NCI-H526 treated with DMSO at 0.1 percent for 48 hours (cell line): ENCODE measurements around the gene USP20.

Experiments
- DNase-seq: peaks from one replicate; lab custom pipeline; 2025; lab: John Stamatoyannopoulos, UW

USP20 gene

DNA sequence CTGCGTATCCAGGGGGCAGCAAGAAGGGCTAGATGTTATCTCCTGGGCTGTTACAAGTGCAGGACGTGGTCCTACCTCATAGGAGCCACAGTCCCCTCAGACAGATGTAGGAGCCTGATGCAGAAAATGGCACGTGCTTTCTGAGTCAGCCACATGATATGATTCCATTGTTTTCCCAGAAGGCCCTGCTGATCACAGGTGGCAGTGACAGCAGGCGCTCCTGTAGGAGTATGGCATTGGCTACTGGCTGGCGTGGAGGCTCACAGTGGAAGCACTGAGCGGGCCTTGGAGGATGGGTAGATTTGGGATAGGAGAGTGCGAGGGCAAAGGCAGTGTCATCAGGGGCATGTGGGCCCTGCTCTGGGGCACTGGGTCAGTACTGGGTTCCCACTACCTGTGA, 21.9 kb downstream of the USP20 start:
- DNase-seq, result no peak

- no peak for DNase-seq
Measured at GRCh38 chr9:129858167-129858962, 23.1 kb downstream of the USP20 start.

DNA sequence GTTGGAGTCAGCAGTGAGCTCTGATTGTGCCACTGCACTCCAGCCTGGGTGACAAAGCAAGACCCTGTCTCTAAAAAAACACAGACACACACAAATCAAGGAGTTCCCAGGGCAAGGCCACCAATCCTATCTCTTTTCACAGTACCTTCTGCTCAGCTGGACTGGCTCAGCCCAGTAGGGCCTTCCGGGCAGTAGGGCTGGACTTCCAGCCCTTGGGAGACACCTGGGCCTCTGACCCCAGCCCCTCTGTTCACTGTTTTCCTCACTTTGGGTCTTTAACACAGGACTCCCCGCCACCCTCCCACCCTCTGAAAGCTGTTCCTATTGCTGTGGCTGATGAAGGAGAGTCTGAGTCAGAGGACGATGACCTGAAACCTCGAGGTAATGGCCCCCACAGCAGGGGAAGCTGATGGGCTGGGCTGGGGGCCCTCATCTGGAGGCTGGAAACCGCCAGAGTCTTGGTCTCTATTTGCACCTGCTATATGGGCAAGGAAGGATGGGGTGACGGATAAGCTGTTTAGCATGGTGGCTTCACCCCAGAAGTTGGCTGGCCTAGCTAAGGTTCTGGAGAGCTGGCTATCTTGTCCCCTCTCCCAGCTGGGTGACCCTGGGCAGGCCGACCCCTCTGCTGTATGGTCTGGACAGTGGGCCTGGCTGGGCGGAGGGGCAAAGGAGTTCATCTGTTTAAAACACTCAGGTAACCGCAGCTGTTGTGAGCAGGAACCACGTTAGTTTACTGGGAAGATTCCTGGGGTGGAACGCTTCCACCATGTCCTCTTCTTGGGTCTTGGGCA, 25.6 kb downstream of the USP20 start:
- DNase-seq, result no peak

- no peak for DNase-seq
Measured at GRCh38 chr9:129861447-129861827, 26.2 kb downstream of the USP20 start.

DNA sequence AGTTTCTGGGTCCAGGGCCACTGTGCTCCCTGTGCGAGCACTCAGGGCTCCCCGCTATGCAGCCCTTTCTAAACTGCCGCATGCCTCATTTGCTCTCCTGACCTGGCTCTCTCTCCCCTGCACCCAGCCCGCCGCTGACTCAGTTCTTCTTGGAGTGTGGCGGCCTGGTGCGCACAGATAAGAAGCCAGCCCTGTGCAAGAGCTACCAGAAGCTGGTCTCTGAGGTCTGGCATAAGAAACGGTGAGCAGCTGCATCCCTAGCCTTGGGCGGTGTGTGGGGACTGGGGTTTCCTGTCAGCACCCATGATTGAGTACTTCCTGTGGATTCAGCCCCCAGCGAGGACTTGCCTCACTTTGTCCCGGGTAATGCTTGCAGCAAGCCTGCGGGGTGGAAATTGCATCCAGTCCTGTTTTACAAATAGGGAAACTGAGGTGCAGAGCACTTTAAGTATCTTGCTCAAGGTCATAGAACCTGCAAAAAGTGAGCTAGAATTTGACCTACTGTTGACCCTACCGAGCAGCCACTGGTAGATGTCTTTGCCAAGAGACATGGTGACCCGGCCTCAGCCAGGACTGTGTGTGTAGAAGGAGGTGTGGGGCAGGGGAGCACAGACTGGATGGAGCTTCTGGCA, 27.9 kb downstream of the USP20 start:
- DNase-seq, result no peak

GRCh38 chr9:129864991-129865647, 29.9 kb downstream of the USP20 start:
- no peak for DNase-seq

DNA sequence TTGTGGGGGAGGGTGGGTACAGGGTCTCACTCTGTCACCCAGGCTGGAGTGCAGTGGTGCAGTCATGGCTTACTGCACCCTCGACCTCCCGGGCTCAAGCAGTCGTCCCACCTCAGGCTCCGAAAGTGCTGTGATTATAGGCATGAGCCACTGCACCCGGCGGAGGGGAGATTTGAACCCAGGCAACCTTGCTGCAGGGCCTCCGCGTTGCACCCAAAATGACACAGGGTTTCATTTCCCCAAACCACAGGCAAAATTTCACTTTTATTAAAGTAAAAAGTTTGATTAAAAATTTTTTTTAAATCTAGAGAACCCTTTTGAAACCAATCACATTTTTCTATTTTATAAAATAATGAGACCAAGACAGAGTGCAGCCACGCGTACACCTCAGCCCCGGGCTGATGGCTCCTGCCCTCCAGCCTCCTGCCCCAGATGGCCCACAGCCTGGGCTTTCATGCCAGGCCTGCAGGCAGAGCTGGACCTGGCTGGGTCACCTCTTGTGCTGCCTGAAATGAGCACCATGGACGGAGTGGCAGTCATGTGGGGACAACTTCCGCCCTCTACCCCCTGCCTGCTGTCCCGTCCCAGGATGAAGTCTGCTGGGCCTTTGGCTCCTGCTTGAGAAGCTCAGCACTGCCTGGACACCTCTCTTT, 30.5 kb downstream of the USP20 start:
- no peak for DNase-seq

DNA sequence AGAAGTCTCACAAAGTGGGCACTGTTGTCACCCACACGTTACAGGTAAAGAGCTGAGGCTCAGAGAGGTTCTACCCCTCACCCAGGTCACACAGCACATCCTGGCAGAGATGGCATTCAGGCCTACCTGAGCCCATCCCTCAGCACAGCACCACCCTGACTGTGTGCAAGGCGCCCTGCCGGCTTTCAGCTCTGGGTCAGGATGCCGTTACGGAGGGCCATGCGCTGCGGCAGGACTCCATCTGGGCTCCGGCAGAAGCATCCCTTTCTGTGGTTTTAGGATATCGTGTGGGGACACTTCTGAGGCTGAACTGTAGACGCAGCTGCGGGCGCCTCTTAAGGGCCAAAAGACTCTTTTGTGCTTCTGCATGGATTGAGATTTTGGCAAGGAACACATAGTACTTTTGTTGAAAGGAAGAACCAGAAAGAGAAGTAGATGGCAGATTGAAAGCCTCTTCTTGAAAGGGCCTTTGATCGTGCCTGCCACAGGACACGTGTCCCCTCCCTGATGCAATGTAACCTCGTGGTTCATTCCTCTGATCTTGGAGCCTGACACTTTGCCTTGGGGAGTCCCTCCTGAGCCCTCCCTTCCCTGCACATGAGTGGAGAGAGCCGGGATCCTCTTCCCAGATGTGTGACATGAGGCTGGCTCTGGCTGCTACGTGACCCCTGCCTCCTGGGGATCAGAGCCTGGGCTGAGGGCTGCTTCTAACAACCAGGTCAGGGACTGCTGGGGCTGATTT, 31.3 kb downstream of the USP20 start:
- DNase-seq, result no peak

- no peak for DNase-seq
Measured at GRCh38 chr9:129867136-129868022, 32.1 kb downstream of the USP20 start.

GRCh38 chr9:129868023-129868871, 33.0 kb downstream of the USP20 start:
- DNase-seq, result no peak

DNA sequence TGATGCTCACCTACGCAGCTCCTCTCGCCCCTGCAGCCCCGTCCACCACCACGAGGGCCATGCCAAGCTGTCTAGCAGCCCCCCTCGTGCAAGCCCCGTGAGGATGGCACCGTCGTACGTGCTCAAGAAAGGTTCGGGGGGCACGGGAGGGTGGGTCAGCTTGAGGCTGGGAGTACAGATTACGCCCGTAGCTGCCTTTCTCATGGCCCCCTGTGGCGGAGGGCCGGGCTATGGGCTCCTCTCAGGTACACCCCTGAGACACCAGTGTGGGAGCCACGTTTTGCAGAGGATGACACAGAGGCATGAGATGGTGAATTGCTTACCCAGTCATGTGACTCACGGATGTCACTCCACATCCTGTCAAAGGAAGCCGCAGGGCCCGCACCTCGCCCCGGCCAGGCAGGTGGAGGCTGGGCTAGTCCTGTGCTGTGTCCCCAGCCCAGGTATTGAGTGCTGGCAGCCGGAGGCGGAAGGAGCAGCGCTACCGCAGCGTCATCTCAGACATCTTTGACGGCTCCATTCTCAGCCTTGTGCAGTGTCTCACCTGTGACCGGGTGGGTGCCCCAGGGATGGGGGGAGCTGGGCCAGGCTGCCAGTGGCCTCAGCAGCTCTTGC, 33.7 kb downstream of the USP20 start:
- DNase-seq, result no peak

- DNase-seq, result no peak
Measured at GRCh38 chr9:129869585-129870501, 34.6 kb downstream of the USP20 start.

GRCh38 chr9:129871046-129871445, 35.8 kb downstream of the USP20 start:
- DNase-seq, result no peak

DNA sequence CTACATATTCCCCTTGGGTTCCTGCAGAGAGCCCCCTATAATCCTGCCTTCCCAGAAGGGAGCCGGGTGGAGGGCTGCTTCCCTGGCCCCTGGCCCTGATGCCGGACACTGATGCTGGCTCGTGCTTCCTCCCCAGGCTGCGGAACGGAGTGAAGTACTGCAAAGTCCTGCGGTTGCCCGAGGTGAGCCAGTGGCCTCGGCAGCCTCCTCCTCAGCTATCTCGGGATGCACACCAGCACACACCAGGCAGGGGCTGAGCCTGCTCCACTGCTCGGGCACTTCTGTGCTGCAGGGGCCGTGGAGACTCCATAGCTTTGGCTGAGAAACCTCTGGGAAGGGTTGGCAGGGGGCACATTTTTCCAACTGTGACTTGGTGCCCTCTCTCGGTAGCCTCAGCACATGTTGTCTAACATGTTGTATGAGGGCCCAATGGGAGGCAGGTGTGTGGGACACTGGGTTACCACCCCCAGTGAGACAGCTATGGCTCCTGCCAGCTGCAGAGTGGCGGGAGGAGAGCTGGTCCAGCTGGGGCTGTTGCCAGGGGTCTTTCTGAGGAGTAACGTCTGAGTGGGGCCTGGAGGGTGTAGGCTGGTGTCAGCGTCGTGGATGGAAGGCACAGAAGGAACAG, 38.4 kb downstream of the USP20 start:
- no peak for DNase-seq

DNA sequence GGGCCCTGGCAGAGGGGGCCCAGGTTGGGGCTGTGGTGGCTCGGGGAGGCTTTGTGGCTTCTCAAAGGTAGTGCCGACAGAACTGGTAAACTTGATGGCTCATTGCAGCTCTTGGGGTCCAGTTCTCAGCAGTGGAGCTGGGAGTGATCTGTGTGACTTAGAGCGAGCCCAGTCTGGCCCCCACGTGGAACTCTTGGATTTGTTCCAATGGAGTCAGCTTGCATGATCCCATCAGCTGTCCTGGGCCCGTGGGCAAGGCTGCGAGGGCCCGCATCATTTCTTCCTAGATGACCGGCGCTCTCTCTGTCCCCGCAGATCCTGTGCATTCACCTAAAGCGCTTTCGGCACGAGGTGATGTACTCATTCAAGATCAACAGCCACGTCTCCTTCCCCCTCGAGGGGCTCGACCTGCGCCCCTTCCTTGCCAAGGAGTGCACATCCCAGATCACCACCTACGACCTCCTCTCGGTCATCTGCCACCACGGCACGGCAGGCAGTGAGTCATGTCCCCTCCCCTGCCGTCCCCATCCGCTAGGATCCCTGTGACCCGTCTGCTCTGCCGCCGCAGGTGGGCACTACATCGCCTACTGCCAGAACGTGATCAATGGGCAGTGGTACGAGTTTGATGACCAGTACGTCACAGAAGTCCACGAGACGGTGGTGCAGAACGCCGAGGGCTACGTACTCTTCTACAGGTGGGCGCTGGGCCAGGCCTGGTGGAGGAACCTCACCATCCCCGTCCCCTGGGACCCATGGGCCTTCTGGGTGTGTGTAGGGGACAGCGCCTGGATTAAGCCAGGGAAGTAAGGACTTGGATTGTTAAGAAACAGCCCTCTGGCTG, 39.2 kb downstream of the USP20 start:
- DNase-seq, result no peak

GRCh38 chr9:129875181-129875611, 39.9 kb downstream of the USP20 start:
- DNase-seq, result no peak
